IMR-90 (cell line): ENCODE results near the gene CNTN4.

Experiments used
- CEBPB ChIP-seq: IDR thresholded peaks from 2 replicates; pipeline ENCODE4 v1.6.1; 2012; ENCODE audit warnings: low read depth, low read length, improper control_type of control experiment
- CTCF ChIP-seq: conservative IDR thresholded peaks from 2 replicates; pipeline ENCODE4 v1.5.1; 2012; ENCODE audit warnings: mild to moderate bottlenecking, low read depth, low read length, improper control_type of control experiment
- USF2 ChIP-seq: fragments of 150-350 bp; IDR thresholded peaks from 2 replicates; pipeline ENCODE4 v1.6.1; 2017; ENCODE audit warnings: mild to moderate bottlenecking, antibody characterized with exemption, low read length, low read depth

- TF ChIP-seq CTCF = no peak
- no peak for TF ChIP-seq CEBPB
- no peak for TF ChIP-seq USF2
These were observed 50.1 kb downstream of the CNTN4 start for GRCh38 chr3:2148561-2149340.
